Neutrophil (primary cell): ENCODE measurements around the gene ACOX2.

Experiments used
- H3K27ac ChIP-seq: fragments of 200-600 bp; sonication (generic); 2 replicates; pipeline ENCODE4 v1.5.1; 2016; ENCODE audit warnings: mild to moderate bottlenecking, moderate library complexity
- H3K27me3 ChIP-seq: fragments of 200-600 bp; sonication (generic); 2 replicates; pipeline ENCODE4 v1.6.0; 2016; ENCODE audit warnings: mild to moderate bottlenecking
- H3K36me3 ChIP-seq: fragments of 200-600 bp; sonication (generic); 2 replicates; pipeline ENCODE4 v1.5.1; 2017
- H3K4me1 ChIP-seq, 2 experiments: fragments of 200-600 bp in 1 of 2; sonication (generic) in 1 of 2; 1 replicate in 1 of 2; 2 replicates in 1 of 2; pipeline versions ENCODE4 v1.5.1 to v1.6.1; 2013 to 2016; ENCODE audit warnings: low read depth in 1 of 2, low read length in 1 of 2, mild to moderate bottlenecking in 1 of 2, moderate library complexity in 1 of 2; ENCODE audit not compliant: control insufficient read depth in 1 of 2, insufficient read depth in 1 of 2
- H3K4me3 ChIP-seq, 2 experiments: fragments of 200-600 bp in 1 of 2; sonication (generic) in 1 of 2; 1 replicate in 1 of 2; 2 replicates in 1 of 2; pipeline ENCODE4 v1.5.1; 2013 to 2016; ENCODE audit warnings: low read depth in 1 of 2, low read length in 1 of 2, mild to moderate bottlenecking in 1 of 2, moderate library complexity in 1 of 2
- H3K9me3 ChIP-seq: fragments of 200-600 bp; sonication (generic); 2 replicates; pipeline ENCODE4 v1.5.1; 2016
- TF ChIP-seq, protein P1 (sequence below): fragments of 200-600 bp; sonication (generic); IDR thresholded peaks from 2 replicates; pipeline ENCODE4 v1.5.1; 2016; ENCODE audit warnings: antibody characterized with exemption

The ACOX2 gene

DNA sequence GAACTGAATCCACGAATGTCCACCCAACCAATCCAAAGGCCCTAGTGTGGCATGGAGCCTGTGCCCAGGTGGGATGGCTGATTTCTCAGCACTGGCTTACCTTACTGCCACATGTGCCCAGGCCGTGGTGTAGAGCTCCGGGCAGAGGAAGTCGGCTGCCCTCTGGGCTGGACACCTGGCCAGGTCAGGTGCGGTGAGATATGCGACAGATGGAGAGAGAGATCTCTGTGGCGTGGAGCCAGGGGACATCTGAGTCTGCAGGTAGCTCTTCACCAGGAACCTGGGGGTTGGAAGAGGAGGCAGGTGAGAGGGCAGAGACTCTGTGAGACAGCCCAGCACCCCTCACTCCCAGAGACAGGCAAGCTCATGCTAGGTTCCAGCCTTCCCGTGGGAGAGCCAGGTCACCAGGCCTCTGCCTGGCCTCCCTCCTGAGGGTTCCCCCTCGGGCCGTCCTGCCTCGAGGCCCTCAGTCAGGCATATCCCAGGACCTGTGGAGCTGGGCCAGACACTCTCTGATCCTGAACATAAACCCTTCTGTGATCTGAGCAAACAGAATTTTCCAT lies 12.6 kb downstream of the ACOX2 start:
- H3K36me3 ChIP-seq = no peaks in the 10 kb centered on the region
- TF ChIP-seq, protein P1, sequence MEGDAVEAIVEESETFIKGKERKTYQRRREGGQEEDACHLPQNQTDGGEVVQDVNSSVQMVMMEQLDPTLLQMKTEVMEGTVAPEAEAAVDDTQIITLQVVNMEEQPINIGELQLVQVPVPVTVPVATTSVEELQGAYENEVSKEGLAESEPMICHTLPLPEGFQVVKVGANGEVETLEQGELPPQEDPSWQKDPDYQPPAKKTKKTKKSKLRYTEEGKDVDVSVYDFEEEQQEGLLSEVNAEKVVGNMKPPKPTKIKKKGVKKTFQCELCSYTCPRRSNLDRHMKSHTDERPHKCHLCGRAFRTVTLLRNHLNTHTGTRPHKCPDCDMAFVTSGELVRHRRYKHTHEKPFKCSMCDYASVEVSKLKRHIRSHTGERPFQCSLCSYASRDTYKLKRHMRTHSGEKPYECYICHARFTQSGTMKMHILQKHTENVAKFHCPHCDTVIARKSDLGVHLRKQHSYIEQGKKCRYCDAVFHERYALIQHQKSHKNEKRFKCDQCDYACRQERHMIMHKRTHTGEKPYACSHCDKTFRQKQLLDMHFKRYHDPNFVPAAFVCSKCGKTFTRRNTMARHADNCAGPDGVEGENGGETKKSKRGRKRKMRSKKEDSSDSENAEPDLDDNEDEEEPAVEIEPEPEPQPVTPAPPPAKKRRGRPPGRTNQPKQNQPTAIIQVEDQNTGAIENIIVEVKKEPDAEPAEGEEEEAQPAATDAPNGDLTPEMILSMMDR = no peak
- no peak overlapping the region for H3K4me3 ChIP-seq
- H3K4me1 ChIP-seq = no peaks in the 10 kb centered on the region
- H3K9me3 ChIP-seq = no peaks in the 10 kb centered on the region
- no peak overlapping the region for H3K27ac ChIP-seq
- H3K27me3 ChIP-seq = no peaks in the 10 kb centered on the region

DNA sequence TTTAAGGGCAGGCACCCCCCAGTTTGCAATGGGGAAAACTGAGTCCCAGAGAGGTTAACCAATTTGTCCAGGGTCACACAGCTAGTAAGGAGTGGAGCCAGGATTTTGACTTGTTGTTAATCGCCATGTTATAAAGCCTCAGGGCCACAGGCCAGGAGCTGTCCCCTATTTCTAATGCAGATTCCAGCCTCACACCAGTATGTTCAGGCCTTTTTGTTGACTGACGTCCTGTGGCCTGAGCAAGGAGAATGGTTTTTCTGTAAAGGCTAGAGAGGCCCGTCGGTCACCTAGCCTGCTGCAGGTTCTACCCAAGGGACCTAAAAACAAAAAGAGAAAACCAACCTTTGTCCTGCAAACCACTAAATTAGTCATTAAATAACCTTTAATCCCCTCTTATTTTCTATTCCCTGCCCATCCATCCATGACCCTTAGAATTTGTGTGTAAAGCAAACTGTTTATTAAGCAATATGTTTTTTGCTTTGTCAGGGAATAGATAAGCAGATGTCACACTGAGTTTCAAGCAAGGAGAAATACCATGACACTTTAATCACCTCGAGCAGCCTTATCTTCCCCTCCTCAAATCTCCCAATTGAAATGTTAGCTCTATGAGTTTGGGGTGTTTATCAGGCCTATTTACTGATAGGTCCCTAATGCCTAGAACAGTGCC lies 14.1 kb downstream of the ACOX2 start:
- Histone ChIP-seq H3K4me3 (no peak overlapping the region), H3K27ac (no peak overlapping the region), H3K36me3 (no peaks in the 10 kb centered on the region), H3K4me1 (no peaks in the 10 kb centered on the region), H3K9me3 (no peaks in the 10 kb centered on the region), H3K27me3 (no peaks in the 10 kb centered on the region)
- TF ChIP-seq, protein P1 = no peak

DNA sequence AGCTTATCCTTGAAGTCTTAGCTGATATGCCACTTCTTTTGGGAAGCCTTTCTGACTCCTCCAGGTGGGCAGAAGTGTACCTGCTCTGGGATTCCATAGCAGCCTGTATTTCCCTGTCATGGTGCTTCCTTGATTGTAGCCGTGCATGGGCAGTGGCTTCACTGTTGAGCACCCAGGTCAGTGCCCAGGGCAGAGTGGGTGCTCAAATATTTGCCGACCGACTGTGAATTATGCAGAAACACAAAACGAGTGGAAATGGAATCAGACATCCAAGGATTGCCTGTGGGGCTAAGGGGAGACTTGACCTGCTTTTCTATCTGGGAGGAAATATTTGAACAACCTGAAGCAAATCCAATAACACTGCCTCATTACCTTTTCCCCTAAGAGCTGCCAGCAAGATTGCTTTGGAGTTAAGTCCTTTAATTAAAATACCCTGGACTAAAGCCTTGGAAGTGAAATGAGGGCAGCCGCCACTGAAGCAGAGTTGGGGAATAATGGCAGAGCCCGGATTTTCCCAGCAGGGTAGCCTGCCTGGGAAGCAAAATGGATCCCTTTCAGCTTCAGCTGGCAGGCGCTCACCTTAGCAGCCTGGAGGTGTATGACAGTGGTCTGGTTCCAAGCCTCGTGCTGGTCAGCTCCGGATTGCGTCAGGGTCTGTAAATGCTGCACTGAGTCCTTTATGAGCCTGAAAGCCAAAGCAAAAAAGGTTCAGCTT lies 14.9 kb downstream of the ACOX2 start:
- no peaks in the 10 kb centered on the region for H3K27me3 ChIP-seq
- H3K27ac ChIP-seq = no peak overlapping the region
- TF ChIP-seq, protein P1 = no peak

DNA sequence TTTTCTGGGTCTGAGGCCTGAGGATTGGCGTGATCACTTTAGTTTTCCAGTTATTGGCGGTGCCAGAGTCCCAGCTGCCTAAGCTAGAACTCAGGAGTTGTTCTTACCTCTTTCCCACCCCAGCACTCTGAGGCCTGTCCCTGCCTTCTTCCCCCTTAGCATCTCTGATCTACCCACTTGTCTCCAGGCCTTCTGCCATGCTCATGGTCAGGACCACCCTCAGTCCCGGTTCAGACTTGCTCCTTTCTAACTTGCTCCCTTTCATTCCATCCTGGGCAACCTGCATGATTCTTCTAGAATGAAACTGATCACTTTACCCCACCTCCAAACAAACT lies 15.7 kb downstream of the ACOX2 start:
- Histone ChIP-seq H3K36me3 (no peaks in the 10 kb centered on the region), H3K9me3 (no peaks in the 10 kb centered on the region), H3K4me1 (no peaks in the 10 kb centered on the region), H3K4me3 (no peak overlapping the region), H3K27ac (no peak overlapping the region), H3K27me3 (no peaks in the 10 kb centered on the region)
- TF ChIP-seq, protein P1 = no peak

More for the DNA sequence above, 14.9 kb downstream of the ACOX2 start:
- H3K36me3 ChIP-seq = no peaks in the 10 kb centered on the region
- H3K4me1 ChIP-seq = no peaks in the 10 kb centered on the region
- no peaks in the 10 kb centered on the region for H3K9me3 ChIP-seq
- no peak overlapping the region for H3K4me3 ChIP-seq

DNA sequence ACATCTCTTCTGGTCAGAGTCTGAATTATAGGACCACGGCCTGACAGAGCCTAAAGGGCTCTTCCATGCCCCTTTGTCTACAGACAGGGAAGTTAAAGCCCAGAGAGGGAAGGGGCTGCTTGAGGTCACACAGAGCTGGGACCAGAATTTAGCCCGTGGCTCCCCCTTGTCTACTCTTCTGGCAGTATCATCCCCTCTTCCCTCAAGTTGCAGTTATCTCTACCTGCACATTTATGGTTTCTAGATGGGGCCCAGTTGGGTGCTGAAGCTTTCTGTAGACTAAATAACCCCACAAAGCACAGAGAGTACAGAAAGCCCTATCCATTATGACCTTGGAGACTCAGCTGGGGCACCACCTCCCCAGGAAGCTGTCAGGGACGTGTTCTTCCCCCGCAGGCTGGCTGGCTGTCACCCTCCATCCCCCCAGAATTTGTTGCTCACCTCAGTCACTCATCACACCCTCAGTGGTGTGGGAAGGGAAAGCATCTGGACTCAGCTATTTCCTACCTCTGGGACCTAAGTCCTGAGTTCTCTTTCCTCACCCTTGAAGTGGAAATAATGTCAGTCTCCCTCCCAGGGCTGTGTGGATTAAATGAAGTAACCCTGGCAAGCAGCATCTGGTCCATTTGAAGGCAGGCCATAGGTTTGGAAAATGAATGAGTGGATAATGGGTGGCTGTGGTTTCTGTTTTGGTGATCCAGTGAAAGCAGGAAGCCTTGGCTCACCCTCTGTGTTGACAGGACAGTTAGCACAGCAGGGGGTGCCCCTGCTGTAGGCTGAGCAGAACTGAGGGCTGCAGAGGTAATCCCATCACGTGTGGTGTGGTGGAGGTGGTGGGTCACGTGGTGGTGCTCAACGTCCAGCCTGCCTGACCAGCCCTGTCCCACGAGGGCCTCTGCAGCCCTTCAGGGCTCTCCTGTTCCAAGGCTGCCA lies 16.3 kb downstream of the ACOX2 start:
- Histone ChIP-seq H3K9me3 (no peaks in the 10 kb centered on the region), H3K36me3 (no peaks in the 10 kb centered on the region), H3K27me3 (no peaks in the 10 kb centered on the region), H3K4me3 (no peak overlapping the region), H3K4me1 (no peaks in the 10 kb centered on the region), H3K27ac (no peak overlapping the region)
- TF ChIP-seq, protein P1 = no peak
